B cell (primary cell): Measurements from ENCODE around the gene DNM1L.

ENCODE experiments used
- CTCF ChIP-seq: fragments of 200-600 bp; IDR thresholded peaks from one replicate; pipeline ENCODE4 v1.8.0; 2022; ENCODE audit warnings: antibody characterized with exemption, mild to moderate bottlenecking
- EZH2 ChIP-seq: IDR thresholded peaks from 2 replicates; pipeline ENCODE4 v1.6.1; 2012; ENCODE audit warnings: borderline replicate concordance, low read depth, mild to moderate bottlenecking, moderate library complexity, low read length; ENCODE audit not compliant: insufficient read depth, poor library complexity, severe bottlenecking

- TF ChIP-seq CTCF (no peak), EZH2 (no peak)
Measured at GRCh38 chr12:32753605-32754004, 74.5 kb downstream of the DNM1L start.
